Keratinocyte (primary cell): Measurements from ENCODE around the gene TCF15.

Source experiments
- EZH2 ChIP-seq: IDR thresholded peaks from one replicate; pipeline ENCODE4 v1.6.1; 2012; ENCODE audit warnings: inconsistent platforms, mild to moderate bottlenecking, low read length, moderate library complexity
- TF ChIP-seq, protein P1 (sequence below), 3 experiments: IDR thresholded peaks in 1 of 3; conservative IDR thresholded peaks in 1 of 3; optimal IDR thresholded peaks in 1 of 3; 2 replicates in 2 of 3; 3 replicates in 1 of 3; pipeline versions ENCODE3 to v1.5.1; 2011; ENCODE audit warnings: low read length in 3 of 3, mild to moderate bottlenecking in 3 of 3, moderate library complexity in 2 of 3, control low read depth in 1 of 3, inconsistent platforms in 1 of 3; ENCODE audit not compliant: insufficient read depth in 2 of 3; ENCODE audit errors: extremely low read depth in 1 of 3

DNA sequence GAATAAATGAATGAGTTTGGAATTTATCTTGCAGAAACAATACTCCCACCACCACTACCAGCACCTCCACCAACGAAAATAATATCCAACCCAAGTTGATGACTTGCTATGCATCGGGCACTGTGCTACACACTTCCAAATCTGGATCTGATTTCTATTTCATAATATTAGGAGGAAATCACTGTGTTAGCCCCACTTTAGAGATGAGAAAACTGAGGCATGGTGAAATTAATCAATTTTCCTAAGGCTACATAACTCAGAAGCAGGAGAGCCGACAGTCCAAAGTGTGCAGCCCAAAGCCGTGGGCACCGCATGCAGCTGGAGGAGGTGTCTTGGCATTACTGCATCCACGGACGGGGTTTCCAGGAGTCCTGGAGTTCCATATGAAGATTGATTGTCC is 17.6 kb downstream of the TCF15 start:
- TF ChIP-seq, protein P1, sequence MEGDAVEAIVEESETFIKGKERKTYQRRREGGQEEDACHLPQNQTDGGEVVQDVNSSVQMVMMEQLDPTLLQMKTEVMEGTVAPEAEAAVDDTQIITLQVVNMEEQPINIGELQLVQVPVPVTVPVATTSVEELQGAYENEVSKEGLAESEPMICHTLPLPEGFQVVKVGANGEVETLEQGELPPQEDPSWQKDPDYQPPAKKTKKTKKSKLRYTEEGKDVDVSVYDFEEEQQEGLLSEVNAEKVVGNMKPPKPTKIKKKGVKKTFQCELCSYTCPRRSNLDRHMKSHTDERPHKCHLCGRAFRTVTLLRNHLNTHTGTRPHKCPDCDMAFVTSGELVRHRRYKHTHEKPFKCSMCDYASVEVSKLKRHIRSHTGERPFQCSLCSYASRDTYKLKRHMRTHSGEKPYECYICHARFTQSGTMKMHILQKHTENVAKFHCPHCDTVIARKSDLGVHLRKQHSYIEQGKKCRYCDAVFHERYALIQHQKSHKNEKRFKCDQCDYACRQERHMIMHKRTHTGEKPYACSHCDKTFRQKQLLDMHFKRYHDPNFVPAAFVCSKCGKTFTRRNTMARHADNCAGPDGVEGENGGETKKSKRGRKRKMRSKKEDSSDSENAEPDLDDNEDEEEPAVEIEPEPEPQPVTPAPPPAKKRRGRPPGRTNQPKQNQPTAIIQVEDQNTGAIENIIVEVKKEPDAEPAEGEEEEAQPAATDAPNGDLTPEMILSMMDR (optimal IDR thresholded peaks at IDR 0.05 in 1 of 3, IDR thresholded peaks at IDR 0.05 in 1 of 3, conservative IDR thresholded peaks at IDR 0.05 in 1 of 3; ENCODE audit: extremely low read depth in 1 of 3, insufficient read depth in 2 of 3, low read length in 3 of 3), result no peak
- no peak for TF ChIP-seq EZH2
